HUES64 (cell line): ENCODE data around the gene ALDH1L2. TPM values are rescaled to one million over a fixed set of nuclear protein-coding genes. Genes with fewer than 3 reads are reported as not detected.
A peak's percentile ranks its signal among the peaks of the same experiment; 100 is the strongest.

Source experiments
- H3K27ac ChIP-seq: 2 replicates; pipeline ENCODE4 v1.7.0; 2013; ENCODE audit warnings: low read depth, low read length, inconsistent platforms
- H3K27me3 ChIP-seq: 2 replicates; pipeline ENCODE4 v1.6.1; 2013; ENCODE audit warnings: mild to moderate bottlenecking, low read length; ENCODE audit not compliant: insufficient read depth
- H3K36me3 ChIP-seq: 2 replicates; pipeline ENCODE4 v1.6.1; 2013; ENCODE audit warnings: mild to moderate bottlenecking, low read length; ENCODE audit not compliant: insufficient read depth
- H3K4me1 ChIP-seq: 2 replicates; pipeline ENCODE4 v1.6.1; 2013; ENCODE audit warnings: mild to moderate bottlenecking, low read length, moderate library complexity; ENCODE audit not compliant: insufficient read depth
- H3K4me3 ChIP-seq: 2 replicates; pipeline ENCODE4 v1.5.1; 2013; ENCODE audit warnings: mild to moderate bottlenecking, low read length, moderate library complexity
- H3K9ac ChIP-seq: 2 replicates; pipeline ENCODE4 v1.6.1; 2013; ENCODE audit warnings: mild to moderate bottlenecking, low read depth, low read length
- H3K9me3 ChIP-seq: 2 replicates; pipeline ENCODE4 v1.6.1; 2013; ENCODE audit warnings: low read depth, low read length; ENCODE audit not compliant: insufficient read depth
- WGBS: fragments of 150-250, 120-280 bp; methylation state at CpG from one replicate; pipeline ENCODE4 v1.1.7; 2013; ENCODE audit warnings: missing lambda C conversion rate; 5-methylcytosine and 5-hydroxymethylcytosine counted together
- polyA plus RNA-seq, 2 experiments: library from polyadenylated mRNA; stranded (reverse); fragments of 50-300 nt; gene quantifications; one replicate each; pipeline ENCODE4 v1.2.3, GENCODE V29; 2013

Gene ALDH1L2
- polyA plus RNA-seq (2013, experiment 1 of 2), result 0.60 TPM
- polyA plus RNA-seq (2013, experiment 2 of 2), result 0.76 TPM

DNA sequence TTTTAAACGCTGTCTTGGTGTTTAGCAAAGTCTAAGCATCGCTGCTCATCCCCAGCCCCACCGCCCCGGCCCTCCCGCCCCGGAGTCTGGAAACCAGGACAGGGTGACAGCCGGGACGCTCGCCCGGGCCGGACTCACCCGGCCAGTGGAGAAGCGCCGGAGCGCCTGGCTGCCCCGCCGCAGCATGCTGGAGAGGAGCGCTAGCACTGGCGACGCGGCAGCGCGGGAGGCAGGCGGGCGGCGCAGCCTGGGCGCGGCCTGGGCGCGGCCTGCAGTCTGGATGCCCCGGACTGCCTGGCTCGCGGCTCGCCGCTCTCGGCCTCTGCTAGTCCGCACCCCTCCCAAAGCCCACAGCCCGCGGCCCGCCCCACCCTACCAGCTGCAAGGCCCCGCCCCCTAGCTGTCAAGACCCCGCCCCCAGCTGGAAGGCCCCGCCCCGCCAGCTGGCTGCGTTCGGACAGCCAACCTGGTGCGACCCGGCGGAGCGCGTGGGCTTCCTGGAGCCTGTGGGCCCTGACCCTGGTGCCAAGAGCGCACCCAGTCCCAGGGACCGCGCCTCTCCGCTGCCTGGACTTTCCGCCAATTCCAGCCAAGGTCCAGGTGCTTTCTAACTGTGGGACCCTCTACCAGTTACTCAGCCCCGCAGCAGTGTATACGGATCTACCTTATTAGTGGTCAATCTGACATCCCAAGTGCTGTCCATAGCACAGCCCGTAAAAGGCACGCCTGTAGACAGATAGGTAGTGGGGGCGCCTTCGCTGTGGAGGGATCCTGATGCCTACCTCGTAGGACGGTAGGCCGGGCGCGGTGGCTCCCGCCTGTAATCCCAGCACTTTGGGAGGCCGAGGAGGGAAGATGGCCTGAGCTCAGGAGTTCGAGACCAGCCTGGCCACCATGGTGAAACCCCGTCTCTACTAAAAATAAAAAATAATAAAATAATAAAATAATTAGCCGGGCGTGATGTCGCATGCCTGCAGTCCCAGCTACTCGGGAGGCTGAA is at the start of gene ALDH1L2:
Gene ALDH1L2 (minus strand): TSS at position 208 of the 1,000 bp plus-strand sequence. CDS start 22 bp downstream, at position 186.
- 26% methylated on average over 72 of the region's 75 CpGs for WGBS
- peaks cover 18% of the 10 kb centered on the region for H3K27me3 ChIP-seq
- H3K4me1 ChIP-seq, result peaks cover 12% of the 10 kb centered on the region
- H3K4me3 ChIP-seq, result peak within 1 kb of the TSS; percentile 61
- no peaks in the 10 kb centered on the region for H3K36me3 ChIP-seq
- peak within 1 kb of the TSS; percentile 64 for H3K9ac ChIP-seq
- H3K27ac ChIP-seq, result no peak within 1 kb of the TSS
- no peaks in the 10 kb centered on the region for H3K9me3 ChIP-seq

DNA sequence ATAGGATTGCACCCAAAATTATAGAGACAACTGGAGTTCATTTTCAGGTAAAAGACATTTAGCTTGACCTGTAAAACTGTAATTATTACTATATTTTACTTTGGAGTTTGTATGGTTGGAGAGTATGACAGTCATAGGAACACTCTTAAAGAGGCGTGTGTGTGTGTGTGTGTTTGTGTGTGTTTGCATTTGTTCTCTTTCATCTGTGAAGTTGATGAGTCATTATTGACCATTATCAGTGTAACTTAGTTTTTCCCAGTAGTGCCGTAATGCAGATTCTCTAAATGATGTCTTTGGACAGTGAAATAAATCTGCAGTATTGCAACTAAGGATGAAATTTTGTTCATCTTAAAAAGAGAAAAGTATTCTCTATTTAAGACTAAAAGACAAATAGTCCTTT is 36.3 kb upstream of the ALDH1L2 start:
- Histone ChIP-seq H3K4me3 (no peak overlapping the region), H3K4me1 (no peaks in the 10 kb centered on the region), H3K9me3 (no peaks in the 10 kb centered on the region), H3K27me3 (no peaks in the 10 kb centered on the region), H3K36me3 (peaks cover 97% of the 10 kb centered on the region), H3K27ac (no peak overlapping the region), H3K9ac (no peak overlapping the region)
- 91% methylated on average over 2 of the region's 2 CpGs for WGBS

DNA sequence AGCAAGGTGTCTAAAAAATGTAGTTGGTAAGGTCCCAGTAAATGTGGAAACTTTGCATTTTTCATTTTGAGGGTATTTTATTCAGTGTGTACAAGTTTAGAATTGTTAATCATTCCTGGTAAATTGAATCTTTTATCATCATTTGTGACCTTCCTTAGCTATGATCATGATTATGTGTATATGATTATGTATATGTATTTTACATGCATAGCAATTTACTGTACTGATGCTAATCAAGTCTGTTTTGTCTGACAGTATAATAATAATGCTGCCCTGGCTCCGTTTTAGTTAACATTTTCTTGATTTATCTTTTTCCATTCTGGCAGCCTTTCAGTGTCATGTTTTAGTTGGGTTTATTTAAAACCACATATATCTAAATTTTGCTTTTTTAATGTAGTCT is 32.7 kb upstream of the ALDH1L2 start:
- Histone ChIP-seq H3K9me3 (no peaks in the 10 kb centered on the region), H3K36me3 (peaks cover 94% of the 10 kb centered on the region), H3K9ac (no peak overlapping the region), H3K4me1 (peaks cover 16% of the 10 kb centered on the region; the same call in 1 of the 2 replicates), H3K27ac (no peak overlapping the region), H3K4me3 (no peak overlapping the region), H3K27me3 (no peaks in the 10 kb centered on the region)
- WGBS, result no CpG with 5 or more reads among the region's 1 CpG

DNA sequence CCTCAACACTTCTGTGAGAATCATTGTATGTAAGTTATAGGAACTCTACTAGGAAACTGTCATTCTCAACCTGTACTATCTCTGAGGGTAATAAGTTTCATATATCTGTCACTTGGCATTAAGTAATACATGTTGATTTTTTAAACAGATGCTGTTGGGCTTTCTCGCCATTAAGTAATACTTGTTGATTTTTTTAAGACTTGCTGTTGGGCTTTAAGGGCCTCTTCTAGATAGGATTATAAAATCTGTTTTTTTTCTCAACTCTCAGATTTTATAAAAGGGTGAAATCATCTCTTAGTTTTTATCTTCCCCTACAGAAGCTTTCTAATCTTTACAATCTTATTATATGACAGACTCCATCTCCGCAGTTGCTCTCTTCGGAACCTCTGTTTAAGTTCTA is 28.8 kb upstream of the ALDH1L2 start:
- Histone ChIP-seq H3K36me3 (peaks cover 65% of the 10 kb centered on the region), H3K9ac (no peak overlapping the region), H3K27ac (no peak overlapping the region), H3K4me1 (peaks cover 40% of the 10 kb centered on the region), H3K27me3 (no peaks in the 10 kb centered on the region), H3K4me3 (no peak overlapping the region), H3K9me3 (no peaks in the 10 kb centered on the region)
- whole genome bisulfite sequencing, result 100% methylated on average over 1 of the region's 3 CpGs

DNA sequence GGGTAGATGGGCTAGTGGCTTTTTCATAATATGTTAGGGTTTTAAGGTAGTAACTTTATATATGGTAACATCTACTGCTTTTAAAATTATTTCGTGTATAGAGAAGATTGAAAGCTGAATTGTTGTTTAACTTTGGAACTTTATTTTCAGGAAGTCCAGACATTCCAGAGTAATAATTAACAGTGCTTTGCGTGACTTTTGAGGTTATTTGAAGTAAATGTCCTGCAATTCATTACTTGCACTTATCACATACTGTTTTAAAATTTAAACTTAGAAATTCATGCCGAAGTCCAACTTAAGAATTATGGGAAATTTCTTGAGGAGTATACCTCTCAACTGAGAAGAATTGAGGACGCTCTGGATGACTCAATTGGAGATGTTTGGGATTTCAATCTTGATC is 26.6 kb upstream of the ALDH1L2 start:
- Histone ChIP-seq H3K27ac (no peak overlapping the region), H3K4me3 (peak overlapping the region; percentile 90), H3K4me1 (peaks cover 48% of the 10 kb centered on the region), H3K9me3 (no peaks in the 10 kb centered on the region), H3K36me3 (peaks cover 42% of the 10 kb centered on the region), H3K27me3 (peaks cover 3% of the 10 kb centered on the region; the same call in 1 of the 2 replicates), H3K9ac (no peak overlapping the region)
- WGBS, result 77% methylated on average over 3 of the region's 4 CpGs

DNA sequence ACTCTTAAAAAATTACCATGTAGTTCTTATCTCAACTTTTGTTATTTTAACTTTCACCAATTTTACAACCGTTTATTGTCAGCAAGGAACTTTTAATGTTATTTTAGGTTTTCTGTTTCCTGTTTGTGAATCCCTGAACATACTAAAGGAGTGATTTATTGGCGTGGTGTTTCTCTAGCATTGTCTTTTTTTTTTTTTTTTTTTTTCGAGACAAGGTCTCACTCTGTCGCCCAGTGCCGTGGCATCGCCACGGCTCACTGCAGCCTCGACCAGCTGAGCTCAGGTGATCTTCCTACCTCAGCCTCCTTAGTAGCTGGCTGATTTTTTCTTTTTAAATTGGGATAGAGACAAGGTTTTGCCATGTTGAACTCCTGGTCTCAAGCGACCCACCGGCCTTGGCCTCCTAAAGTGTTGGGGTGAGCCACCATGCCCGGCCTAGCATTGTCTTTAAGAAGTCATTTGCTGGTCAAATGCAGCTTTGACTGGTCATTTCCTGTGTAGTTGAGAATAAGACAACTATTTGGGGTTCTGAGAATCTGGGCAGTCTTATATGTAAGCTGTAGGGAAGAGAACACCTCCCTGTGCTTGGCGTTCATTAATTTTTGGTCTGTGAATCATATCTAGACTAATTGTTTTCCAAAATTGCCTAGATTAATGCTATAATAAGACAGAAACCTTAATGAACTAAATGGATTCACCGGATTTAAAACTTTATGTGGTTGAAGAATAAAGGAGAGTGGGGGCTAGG is 25.4 kb upstream of the ALDH1L2 start:
- Histone ChIP-seq H3K9me3 (no peaks in the 10 kb centered on the region), H3K4me3 (peak overlapping the region; percentile 90), H3K27me3 (peaks cover 3% of the 10 kb centered on the region; the same call in 1 of the 2 replicates), H3K4me1 (peaks cover 48% of the 10 kb centered on the region), H3K9ac (peak overlapping the region; percentile 33), H3K36me3 (peaks cover 30% of the 10 kb centered on the region), H3K27ac (peak overlapping the region; percentile 62; the same call in 1 of the 2 replicates)
- WGBS, result 18% methylated on average over 10 of the region's 13 CpGs

DNA sequence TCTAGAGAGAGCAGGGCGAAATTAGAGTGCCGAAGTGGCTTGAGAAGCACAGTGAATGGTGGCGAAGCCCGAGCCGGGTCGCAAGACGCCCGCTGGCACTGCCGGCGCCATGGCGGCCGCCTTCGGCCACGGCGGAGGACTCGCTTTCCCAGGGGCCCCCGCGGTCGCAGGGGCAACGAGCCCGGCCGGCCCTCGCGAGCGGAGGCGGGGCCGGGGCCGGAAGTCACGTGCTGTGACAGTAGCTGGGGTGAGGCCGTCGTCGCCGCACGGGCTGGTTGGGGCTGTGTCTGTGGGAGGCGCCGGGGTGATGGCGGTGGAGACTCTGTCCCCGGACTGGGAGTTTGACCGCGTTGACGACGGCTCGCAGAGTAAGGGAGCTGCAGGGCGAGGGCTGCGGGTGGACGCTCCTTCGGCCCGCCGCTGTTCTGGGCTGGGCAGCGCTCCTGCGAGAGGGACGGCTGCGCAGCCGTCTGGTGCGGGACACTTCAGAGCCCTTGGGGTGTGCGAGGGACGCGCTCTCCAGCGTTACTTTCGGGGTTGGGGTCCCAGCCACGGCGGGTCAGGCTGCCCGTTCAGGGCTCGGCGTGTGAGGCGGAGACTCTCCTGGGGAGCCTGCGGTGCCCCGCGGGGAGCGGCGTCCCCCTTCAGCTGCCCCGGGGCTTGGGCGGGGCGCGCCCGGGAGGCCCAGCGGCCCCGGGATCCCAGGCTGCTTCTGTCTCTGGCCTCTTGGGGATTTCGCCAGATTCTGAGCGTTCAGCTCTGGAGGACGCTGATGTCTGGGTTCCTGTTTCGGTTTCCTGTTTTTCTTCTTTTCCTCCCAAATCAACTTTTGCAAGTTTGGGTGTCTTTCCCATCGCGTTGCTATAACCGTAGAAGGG is 23.5 kb upstream of the ALDH1L2 start, which contains the start of gene WASHC4:
Gene WASHC4 (plus strand): TSS at position 238 of the 878 bp plus-strand sequence. CDS start 70 bp downstream, at position 308.
- Histone ChIP-seq H3K36me3 (peaks cover 16% of the 10 kb centered on the region), H3K27me3 (peaks cover 3% of the 10 kb centered on the region; the same call in 1 of the 2 replicates), H3K27ac (peak within 1 kb of the TSS; percentile 91), H3K9me3 (no peaks in the 10 kb centered on the region), H3K4me1 (peaks cover 37% of the 10 kb centered on the region), H3K4me3 (peak within 1 kb of the TSS; percentile 90), H3K9ac (peak within 1 kb of the TSS; percentile 85)
- WGBS, result under 1% methylated on average over 85 of the region's 85 CpGs

DNA sequence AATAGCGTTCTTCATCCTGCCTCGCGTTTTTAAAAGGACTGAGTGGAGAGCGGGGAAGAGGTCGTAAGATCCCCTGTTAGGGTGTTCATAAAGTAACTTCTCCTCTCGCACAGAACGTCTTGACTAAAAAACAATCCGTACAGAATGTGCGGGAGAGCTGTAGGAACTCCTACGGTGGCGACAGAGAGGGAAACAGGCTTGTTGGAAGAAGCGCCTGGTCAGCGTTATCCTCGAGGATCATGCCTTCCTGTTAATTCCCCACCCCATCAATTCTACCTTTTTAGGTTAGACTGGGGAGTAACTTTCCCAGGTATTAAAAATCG is 22.9 kb upstream of the ALDH1L2 start:
- WGBS, result 2% methylated on average over 14 of the region's 15 CpGs
- H3K4me3 ChIP-seq, result peak overlapping the region; percentile 90
- peaks cover 10% of the 10 kb centered on the region for H3K36me3 ChIP-seq
- peaks cover 33% of the 10 kb centered on the region for H3K4me1 ChIP-seq
- peak overlapping the region; percentile 85 for H3K9ac ChIP-seq
- H3K27ac ChIP-seq, result peak overlapping the region; percentile 59
- peaks cover 3% of the 10 kb centered on the region; the same call in 1 of the 2 replicates for H3K27me3 ChIP-seq
- no peaks in the 10 kb centered on the region for H3K9me3 ChIP-seq

DNA sequence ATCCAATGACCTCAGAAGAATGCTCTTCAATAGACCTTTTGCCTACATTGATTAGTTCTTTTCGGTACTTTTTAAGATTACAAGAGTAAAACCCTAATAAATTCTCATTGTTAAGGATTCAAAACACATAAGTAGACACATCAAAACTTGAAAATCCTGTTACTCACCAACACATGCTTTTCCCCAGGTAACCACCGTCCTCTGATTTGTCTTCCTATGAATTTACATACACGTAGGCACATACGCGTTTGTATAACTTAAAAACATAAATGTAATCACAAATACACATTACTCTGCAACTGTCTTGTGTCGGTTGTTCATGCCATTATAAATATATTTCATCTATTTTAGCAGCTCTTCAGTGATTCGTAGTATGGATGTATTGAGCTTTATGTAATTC is 22.4 kb upstream of the ALDH1L2 start:
- Histone ChIP-seq H3K9ac (peak overlapping the region; percentile 85; the same call in 1 of the 2 replicates), H3K4me1 (peaks cover 28% of the 10 kb centered on the region), H3K36me3 (peaks cover 5% of the 10 kb centered on the region), H3K9me3 (no peaks in the 10 kb centered on the region), H3K4me3 (peak overlapping the region; percentile 90), H3K27ac (no peak overlapping the region), H3K27me3 (peaks cover 3% of the 10 kb centered on the region; the same call in 1 of the 2 replicates)
- WGBS, result 62% methylated on average over 5 of the region's 7 CpGs

DNA sequence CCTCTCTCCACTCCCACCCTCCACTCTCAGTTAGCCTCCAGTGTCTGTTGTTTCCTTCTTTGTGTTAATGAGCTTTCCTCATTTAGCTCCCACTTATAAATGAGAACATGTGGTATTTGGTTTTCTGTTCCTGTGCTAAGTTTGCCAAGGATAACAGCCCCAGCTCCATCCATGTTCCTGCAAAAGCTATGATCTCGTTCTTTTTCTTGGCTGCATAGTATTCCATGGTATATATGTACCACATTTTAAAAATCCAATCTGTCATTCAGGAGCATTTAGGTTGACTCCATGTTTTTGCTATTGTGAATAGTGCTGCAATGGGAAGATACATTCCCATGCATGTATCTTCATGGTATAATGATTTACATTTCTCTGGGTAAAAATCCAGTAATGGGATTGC is 20.5 kb upstream of the ALDH1L2 start:
- H3K27ac ChIP-seq, result no peak overlapping the region
- peaks cover 10% of the 10 kb centered on the region; the same call in 1 of the 2 replicates for H3K4me1 ChIP-seq
- 100% methylated on average over 1 of the region's 1 CpG for WGBS
- H3K4me3 ChIP-seq, result no peak overlapping the region
- H3K27me3 ChIP-seq, result peaks cover 3% of the 10 kb centered on the region; the same call in 1 of the 2 replicates
- no peak overlapping the region for H3K9ac ChIP-seq
- H3K36me3 ChIP-seq, result no peaks in the 10 kb centered on the region
- H3K9me3 ChIP-seq, result no peaks in the 10 kb centered on the region
